SHP77 (cell line): Measurements from ENCODE around the gene TFPT.
"Not testable (repeated sequence)": the region's sequence is repeated elsewhere in the genome, so short reads cannot be mapped to it uniquely, and the experiment has no call there.

ENCODE experiments used
- DNase-seq, 2 experiments: peaks; one replicate each; lab custom pipeline; 2025; lab: John Stamatoyannopoulos, UW

The TFPT gene

GRCh38 chr19:54124393-54124792 lies 8.9 kb upstream of the TFPT start:
- no peak for DNase-seq

GRCh38 chr19:54123682-54124081 lies 8.2 kb upstream of the TFPT start:
- DNase-seq = no peak

DNA sequence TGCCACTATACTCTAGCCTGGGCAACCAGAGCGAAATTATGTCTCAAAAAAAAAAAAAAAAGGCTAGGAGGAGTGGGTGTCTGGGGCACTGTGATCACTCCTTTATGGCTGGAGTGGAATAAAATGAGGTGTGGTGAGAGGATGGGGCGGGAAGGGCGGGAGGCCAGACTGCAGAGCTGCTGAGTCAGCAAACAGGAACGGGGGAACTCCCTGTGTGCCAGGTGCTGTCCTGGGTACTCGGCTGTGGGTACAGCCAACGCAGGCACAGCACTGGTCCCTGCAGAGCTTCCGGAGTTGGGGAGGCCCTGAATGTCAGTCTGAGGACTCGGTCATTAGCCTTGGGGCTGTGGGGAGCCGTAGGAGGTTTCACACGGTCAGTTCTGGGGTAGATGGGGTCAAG lies 5.8 kb upstream of the TFPT start:
- DNase-seq = no peak

DNA sequence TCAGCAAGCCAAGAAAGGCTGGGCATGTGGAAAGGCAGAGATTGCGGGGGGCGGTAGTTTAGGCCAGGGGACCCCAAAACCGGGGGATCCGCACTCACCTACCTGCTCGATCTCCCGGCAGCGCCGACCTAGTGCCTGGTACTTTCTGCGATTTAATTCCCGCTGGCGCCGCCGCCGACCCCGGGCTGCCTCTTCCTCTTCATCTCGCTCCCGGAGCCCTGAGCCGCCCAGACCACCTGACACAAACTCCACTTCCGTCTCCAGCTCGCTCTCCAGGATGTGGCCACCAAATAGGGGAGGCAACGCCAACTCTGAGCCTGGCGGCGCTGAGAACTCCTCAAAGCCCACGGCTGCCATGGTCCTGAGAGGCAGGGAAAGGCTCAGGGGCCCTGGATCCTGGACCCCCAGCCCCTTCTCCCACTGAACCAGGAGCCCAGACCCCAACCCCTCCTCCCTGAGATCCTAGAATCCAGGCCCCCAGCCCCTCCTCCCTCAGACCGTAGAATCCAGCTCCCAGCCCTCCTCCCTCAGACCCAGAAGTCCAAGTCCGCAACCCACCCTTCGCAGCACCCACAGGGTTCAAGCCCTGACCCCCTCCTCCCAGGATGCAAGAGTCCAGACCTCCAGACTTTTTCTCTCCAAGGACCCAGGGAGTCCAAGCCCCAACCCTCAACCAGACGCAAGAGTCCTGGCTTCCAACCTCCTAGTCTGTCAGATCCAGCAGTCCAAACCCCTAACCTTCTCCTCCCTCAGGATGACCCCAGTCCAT lies 933 bp downstream of the TFPT start:
- peak in 1 of 2 experiments; percentile 40 for DNase-seq

DNA sequence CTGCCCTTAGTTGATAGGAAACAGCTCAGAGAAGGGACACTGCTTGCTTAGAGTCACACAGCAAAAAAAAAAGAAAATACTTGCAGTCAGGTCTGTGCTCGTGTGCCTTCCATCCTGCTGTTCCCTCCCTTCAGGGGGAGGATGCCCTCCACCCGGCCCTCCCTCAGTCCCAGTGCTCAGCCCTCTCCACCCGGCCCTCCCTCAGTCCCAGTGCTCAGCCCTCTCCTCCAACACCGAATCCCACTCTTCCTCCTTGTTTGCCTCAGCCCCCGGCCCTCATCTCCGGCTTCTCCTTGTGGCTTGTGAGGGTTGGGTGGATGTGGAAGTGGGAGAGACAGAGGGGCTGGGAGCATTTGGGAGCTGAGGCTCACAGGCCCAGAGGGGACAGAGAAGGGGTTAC lies 5.8 kb downstream of the TFPT start:
- DNase-seq = no peak

DNA sequence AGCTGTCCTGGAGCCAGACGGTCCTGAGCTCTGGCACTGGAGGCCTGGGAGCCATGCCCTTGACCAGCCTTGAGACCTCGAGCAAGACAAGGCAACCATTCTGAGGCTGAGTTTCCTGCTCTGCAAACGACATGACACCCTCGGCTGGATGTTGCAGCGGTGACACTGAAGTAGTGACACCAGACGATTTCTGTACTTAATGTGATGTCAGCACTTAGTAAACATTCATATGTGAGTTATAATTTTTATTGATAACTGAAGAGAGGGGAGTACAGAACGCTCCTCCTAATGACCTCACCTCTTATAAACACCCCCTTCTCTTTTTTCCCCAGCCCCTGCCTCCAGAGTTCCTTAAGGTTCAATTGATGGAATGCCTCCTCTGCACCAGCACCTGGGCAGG lies 7.0 kb downstream of the TFPT start:
- no peak for DNase-seq

GRCh38 chr19:54107876-54108490 lies 7.5 kb downstream of the TFPT start:
- no peak for DNase-seq

DNA sequence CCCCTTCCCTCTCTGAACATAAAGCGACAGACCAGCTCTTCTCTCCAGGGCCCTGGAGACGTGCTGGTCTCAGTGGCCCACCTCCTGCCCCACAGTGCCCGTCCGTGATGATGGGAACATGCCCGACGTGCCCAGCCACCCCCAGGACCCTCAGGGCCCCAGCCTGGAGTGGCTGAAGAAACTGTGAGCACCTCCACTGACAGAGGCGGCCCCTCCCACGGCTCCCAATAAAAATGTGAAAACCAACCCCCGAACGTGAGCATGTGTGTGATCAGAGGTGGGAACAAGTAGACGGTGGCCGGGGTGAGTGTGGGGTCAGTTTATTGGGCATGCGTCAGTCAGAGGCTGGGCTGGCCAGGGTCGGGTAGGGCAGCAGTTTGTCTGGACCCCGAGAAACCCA lies 8.7 kb downstream of the TFPT start:
- DNase-seq = no peak

- DNase-seq = no peak
Measured at GRCh38 chr19:54105796-54106195, 9.7 kb downstream of the TFPT start.

- no peak for DNase-seq
Measured at GRCh38 chr19:54104998-54105715, 10.3 kb downstream of the TFPT start.

GRCh38 chr19:54102421-54103169 lies 12.9 kb downstream of the TFPT start, which contains the start of gene NDUFA3:
NDUFA3 (plus strand) TSS chr19:54102855; CDS start chr19:54102879, 24 bp downstream.
- DNase-seq = peak; percentile 97 to 98

DNA sequence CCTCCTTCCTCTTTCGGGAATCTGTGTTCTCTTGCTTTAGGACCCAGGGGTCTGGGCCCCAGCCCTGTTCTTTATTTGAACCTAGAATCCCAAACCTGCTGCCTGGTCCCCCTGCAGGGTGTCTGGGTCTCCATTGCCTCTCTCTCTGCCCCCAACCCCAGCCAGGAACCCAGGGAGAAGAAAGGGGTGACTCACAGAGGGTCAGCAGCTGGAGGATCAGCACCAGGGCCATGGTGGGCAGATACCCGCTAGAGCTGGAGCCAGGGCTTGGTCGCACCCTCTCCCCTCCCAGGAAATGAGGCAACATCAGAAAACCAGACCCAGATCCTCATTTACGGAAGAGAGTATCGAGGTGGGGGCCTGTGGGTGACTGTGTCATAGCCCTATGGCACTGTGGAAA lies 14.9 kb downstream of the TFPT start, which contains the start of gene OSCAR:
OSCAR (minus strand) TSS at position 243 of the 400 bp plus-strand sequence; CDS start at position 232, 11 bp downstream.
- DNase-seq = no peak

GRCh38 chr19:54099903-54100255 lies 15.6 kb downstream of the TFPT start:
- not testable (repeated sequence) for DNase-seq

DNA sequence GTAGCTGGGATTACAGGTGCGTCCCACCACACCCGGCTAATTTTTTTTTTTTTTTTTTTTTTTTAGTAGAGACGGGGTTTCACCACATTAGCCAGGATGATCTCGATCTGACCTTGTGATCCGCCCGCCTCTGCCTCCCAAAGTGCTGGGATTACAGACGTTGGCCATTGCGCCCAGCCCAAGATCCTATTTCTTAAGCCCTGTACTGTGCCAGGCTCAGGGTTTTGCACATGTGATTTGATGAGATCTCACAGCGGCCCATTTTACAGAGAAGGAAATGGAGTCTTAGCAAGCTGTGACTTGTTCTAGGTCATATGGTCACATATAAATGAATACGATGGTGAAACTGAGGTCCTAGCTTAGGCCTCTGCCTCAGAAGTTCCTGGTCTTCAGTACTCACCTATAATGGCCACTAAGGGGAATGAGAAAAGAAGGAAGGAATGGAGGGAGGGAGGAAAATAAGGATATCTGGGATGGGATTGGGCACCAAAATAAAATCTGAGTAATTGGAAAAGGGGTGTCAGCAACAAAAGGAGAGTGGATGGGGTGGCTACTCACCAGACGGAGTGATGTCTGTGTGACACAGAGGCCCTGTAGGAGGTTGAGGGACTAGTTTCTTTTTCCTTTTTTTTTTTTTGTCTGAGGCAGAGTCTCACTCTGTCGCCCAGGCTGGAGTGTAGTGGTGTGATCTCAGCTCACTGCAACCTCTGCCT lies 16.1 kb downstream of the TFPT start:
- DNase-seq = no peak

DNA sequence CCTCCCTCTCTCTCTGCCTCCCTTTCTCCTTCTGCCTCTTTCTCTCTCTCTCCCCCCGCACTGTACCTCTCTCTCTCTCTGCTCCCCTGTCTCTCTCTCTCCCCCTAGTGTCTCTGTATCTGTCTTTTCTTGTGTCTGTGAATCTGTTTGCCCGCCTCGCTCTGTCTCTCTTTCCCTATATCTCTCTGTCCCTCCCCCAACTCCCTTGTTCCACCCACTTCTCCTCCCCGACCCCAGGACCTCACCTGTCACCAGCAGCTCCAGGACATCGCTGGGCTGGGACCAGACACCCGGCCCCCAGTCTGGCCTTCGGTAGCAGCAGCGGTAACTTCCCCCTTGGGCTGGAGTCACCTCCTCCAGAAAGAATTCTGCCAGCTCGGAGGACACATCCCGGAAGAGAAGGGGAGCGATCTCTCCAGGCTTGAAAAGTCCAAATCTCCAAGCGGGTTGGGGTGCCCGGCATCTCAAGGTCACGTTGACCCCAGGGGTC lies 18.8 kb downstream of the TFPT start:
- DNase-seq = no peak

- peak in 1 of 2 experiments; percentile 36 for DNase-seq
Measured at GRCh38 chr19:54095859-54096616, 19.4 kb downstream of the TFPT start.

DNA sequence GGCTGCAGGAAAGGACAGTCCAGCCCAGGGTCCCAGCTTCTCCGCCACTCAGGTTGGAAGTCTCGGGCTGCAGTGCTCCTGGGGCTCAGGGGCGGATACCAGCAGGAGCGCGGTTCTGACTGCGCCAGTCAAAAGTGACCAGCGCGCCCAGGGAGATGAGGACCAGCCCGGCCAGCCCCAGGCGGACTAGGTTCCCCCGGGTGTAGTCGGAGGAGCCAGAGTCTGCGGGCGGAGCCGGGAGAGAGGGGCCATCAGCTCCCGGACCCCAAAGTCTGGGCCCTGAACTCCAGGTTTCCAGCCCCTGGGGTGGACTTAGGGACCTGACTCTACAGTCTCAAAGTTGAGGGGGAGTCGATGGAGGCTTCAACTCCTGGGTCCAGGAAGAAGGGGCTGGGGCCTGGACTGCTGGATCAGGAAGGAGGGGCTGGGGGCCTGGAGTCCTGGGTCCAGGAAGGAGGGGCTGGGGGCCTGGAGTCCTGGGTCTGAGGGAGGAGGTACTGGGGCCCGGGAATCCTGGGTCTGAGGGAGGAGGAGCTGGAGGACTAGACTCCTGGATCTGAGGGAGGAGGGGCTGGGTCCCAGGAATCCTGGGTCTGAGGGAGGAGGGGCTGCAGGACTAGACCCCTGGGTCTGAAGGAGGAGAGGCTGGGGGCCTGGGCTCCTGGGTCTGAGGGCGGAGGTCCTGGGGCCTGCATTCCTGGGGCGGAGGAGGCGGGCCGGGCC lies 20.2 kb downstream of the TFPT start:
- no peak for DNase-seq

GRCh38 chr19:54094426-54095000 lies 20.9 kb downstream of the TFPT start:
- DNase-seq = no peak

DNA sequence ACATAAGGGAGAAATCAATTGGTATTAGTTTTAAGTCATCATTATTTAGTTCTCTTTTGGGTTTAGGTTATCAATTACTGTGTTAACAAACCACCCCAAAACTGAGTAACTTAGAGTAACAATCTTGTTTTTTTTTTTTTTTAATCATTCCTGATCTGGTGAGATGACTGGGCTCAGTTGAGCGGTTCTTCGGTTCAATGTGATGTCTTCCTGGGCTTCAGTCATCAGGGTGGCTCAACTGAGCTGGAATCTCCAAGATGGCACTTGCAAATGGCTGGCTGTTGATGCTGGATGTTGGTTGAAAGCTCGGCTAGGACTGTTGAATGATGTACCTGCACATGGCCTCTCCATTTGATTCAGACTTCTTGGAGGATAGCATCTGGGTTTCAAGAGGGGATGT lies 31.0 kb downstream of the TFPT start:
- no peak for DNase-seq

DNA sequence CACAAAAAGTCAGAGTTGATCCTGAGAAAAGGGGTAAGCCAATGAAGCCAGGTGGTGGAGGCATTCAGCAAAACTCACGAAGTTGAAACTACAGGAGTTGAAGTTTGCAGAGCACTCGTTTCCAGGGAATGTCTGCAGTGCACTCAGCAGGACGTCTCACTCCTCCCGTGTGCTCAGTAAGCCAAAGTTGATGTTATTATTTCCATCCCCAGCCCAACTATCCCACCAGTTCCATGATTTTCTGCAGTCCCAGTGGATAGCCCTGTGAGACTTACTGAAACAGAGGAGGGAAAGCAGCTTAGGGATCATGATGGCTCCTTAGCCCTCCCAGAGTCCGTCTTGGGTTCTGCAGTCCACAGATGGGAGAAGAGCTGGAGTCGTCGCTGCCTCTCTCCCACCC lies 34.4 kb downstream of the TFPT start, which contains the start of gene TARM1:
TARM1 (minus strand) TSS at position 334 of the 400 bp plus-strand sequence; CDS start at position 309, 25 bp downstream.
- DNase-seq = no peak
